Measurements from ENCODE around the gene TMEM258.
A peak's percentile ranks its signal among the peaks of the same experiment; 100 is the strongest.

TMEM258 gene

GRCh38 chr11:61769169-61769920 lies 23.1 kb downstream of the TMEM258 start:
- peak overlapping the region; percentile 71 for H3K9ac ChIP-seq (ENCODE audit: low read length)
- no peaks in the 10 kb centered on the region for H3K9me3 ChIP-seq (ENCODE audit: control insufficient read depth, low read length)
- H3K27me3 ChIP-seq (ENCODE audit: control insufficient read depth, insufficient read depth, low read length) = no peaks in the 10 kb centered on the region
- H3K4me1 ChIP-seq (ENCODE audit: control insufficient read depth, insufficient read depth, low read length) = peaks cover 85% of the 10 kb centered on the region
- H3K4me3 ChIP-seq (ENCODE audit: low read length) = peak overlapping the region; percentile 14
- H3K36me3 ChIP-seq (ENCODE audit: control insufficient read depth, insufficient read depth, low read length) = peaks cover 4% of the 10 kb centered on the region

GRCh38 chr11:61768376-61769076 lies 23.9 kb downstream of the TMEM258 start:
- no peaks in the 10 kb centered on the region for H3K27me3 ChIP-seq (ENCODE audit: control insufficient read depth, insufficient read depth, low read length)
- peak overlapping the region; percentile 71 for H3K9ac ChIP-seq (ENCODE audit: low read length)
- H3K36me3 ChIP-seq (ENCODE audit: control insufficient read depth, insufficient read depth, low read length) = peaks cover 4% of the 10 kb centered on the region
- no peak overlapping the region for H3K4me3 ChIP-seq (ENCODE audit: low read length)
- no peaks in the 10 kb centered on the region for H3K9me3 ChIP-seq (ENCODE audit: control insufficient read depth, low read length)
- H3K4me1 ChIP-seq (ENCODE audit: control insufficient read depth, insufficient read depth, low read length) = peaks cover 92% of the 10 kb centered on the region

GRCh38 chr11:61766353-61766841 lies 26.0 kb downstream of the TMEM258 start:
- Histone ChIP-seq H3K9ac (ENCODE audit: low read length) (no peak overlapping the region), H3K9me3 (ENCODE audit: control insufficient read depth, low read length) (no peaks in the 10 kb centered on the region), H3K27me3 (ENCODE audit: control insufficient read depth, insufficient read depth, low read length) (no peaks in the 10 kb centered on the region), H3K4me3 (ENCODE audit: low read length) (no peak overlapping the region), H3K36me3 (ENCODE audit: control insufficient read depth, insufficient read depth, low read length) (no peaks in the 10 kb centered on the region), H3K4me1 (ENCODE audit: control insufficient read depth, insufficient read depth, low read length) (peaks cover 84% of the 10 kb centered on the region)

GRCh38 chr11:61765550-61766253 lies 26.7 kb downstream of the TMEM258 start:
- H3K36me3 ChIP-seq (ENCODE audit: control insufficient read depth, insufficient read depth, low read length) = no peaks in the 10 kb centered on the region
- H3K4me1 ChIP-seq (ENCODE audit: control insufficient read depth, insufficient read depth, low read length) = peaks cover 82% of the 10 kb centered on the region
- no peaks in the 10 kb centered on the region for H3K27me3 ChIP-seq (ENCODE audit: control insufficient read depth, insufficient read depth, low read length)
- H3K9ac ChIP-seq (ENCODE audit: low read length) = no peak overlapping the region
- no peaks in the 10 kb centered on the region for H3K9me3 ChIP-seq (ENCODE audit: control insufficient read depth, low read length)
- H3K4me3 ChIP-seq (ENCODE audit: low read length) = no peak overlapping the region

GRCh38 chr11:61764606-61765260 lies 27.7 kb downstream of the TMEM258 start:
- Histone ChIP-seq H3K4me3 (ENCODE audit: low read length) (no peak overlapping the region), H3K36me3 (ENCODE audit: control insufficient read depth, insufficient read depth, low read length) (no peaks in the 10 kb centered on the region), H3K9ac (ENCODE audit: low read length) (peak overlapping the region; percentile 66), H3K27me3 (ENCODE audit: control insufficient read depth, insufficient read depth, low read length) (no peaks in the 10 kb centered on the region), H3K4me1 (ENCODE audit: control insufficient read depth, insufficient read depth, low read length) (peaks cover 84% of the 10 kb centered on the region), H3K9me3 (ENCODE audit: control insufficient read depth, low read length) (no peaks in the 10 kb centered on the region)

- Histone ChIP-seq H3K4me3 (ENCODE audit: low read length) (no peak overlapping the region), H3K9ac (ENCODE audit: low read length) (no peak overlapping the region), H3K36me3 (ENCODE audit: control insufficient read depth, insufficient read depth, low read length) (no peaks in the 10 kb centered on the region), H3K4me1 (ENCODE audit: control insufficient read depth, insufficient read depth, low read length) (peaks cover 84% of the 10 kb centered on the region), H3K27me3 (ENCODE audit: control insufficient read depth, insufficient read depth, low read length) (no peaks in the 10 kb centered on the region), H3K9me3 (ENCODE audit: control insufficient read depth, low read length) (no peaks in the 10 kb centered on the region)
These were observed 28.3 kb downstream of the TMEM258 start for GRCh38 chr11:61763930-61764605.

GRCh38 chr11:61762798-61763197 lies 29.6 kb downstream of the TMEM258 start:
- no peak overlapping the region for H3K4me3 ChIP-seq (ENCODE audit: low read length)

GRCh38 chr11:61762223-61762615 lies 30.2 kb downstream of the TMEM258 start:
- H3K4me1 ChIP-seq (ENCODE audit: control insufficient read depth, insufficient read depth, low read length) = peaks cover 86% of the 10 kb centered on the region
- H3K36me3 ChIP-seq (ENCODE audit: control insufficient read depth, insufficient read depth, low read length) = no peaks in the 10 kb centered on the region
- peak overlapping the region; percentile 40 for H3K9ac ChIP-seq (ENCODE audit: low read length)
- no peaks in the 10 kb centered on the region for H3K9me3 ChIP-seq (ENCODE audit: control insufficient read depth, low read length)
- no peaks in the 10 kb centered on the region for H3K27me3 ChIP-seq (ENCODE audit: control insufficient read depth, insufficient read depth, low read length)
- no peak overlapping the region for H3K4me3 ChIP-seq (ENCODE audit: low read length)

More at GRCh38 chr11:61762798-61763197, 29.6 kb downstream of the TMEM258 start:
- Histone ChIP-seq H3K9me3 (ENCODE audit: control insufficient read depth, low read length) (no peaks in the 10 kb centered on the region), H3K9ac (ENCODE audit: low read length) (no peak overlapping the region), H3K27me3 (ENCODE audit: control insufficient read depth, insufficient read depth, low read length) (no peaks in the 10 kb centered on the region), H3K36me3 (ENCODE audit: control insufficient read depth, insufficient read depth, low read length) (no peaks in the 10 kb centered on the region), H3K4me1 (ENCODE audit: control insufficient read depth, insufficient read depth, low read length) (peaks cover 85% of the 10 kb centered on the region)

GRCh38 chr11:61761440-61762222 lies 30.8 kb downstream of the TMEM258 start:
- Histone ChIP-seq H3K4me1 (ENCODE audit: control insufficient read depth, insufficient read depth, low read length) (peaks cover 86% of the 10 kb centered on the region), H3K36me3 (ENCODE audit: control insufficient read depth, insufficient read depth, low read length) (no peaks in the 10 kb centered on the region), H3K9me3 (ENCODE audit: control insufficient read depth, low read length) (no peaks in the 10 kb centered on the region), H3K9ac (ENCODE audit: low read length) (peak overlapping the region; percentile 40), H3K27me3 (ENCODE audit: control insufficient read depth, insufficient read depth, low read length) (no peaks in the 10 kb centered on the region), H3K4me3 (ENCODE audit: low read length) (no peak overlapping the region)

GRCh38 chr11:61760946-61761345 lies 31.5 kb downstream of the TMEM258 start:
- H3K4me3 ChIP-seq (ENCODE audit: low read length) = no peak overlapping the region
- H3K4me1 ChIP-seq (ENCODE audit: control insufficient read depth, insufficient read depth, low read length) = peaks cover 86% of the 10 kb centered on the region
- H3K36me3 ChIP-seq (ENCODE audit: control insufficient read depth, insufficient read depth, low read length) = no peaks in the 10 kb centered on the region
- H3K9ac ChIP-seq (ENCODE audit: low read length) = no peak overlapping the region
- no peaks in the 10 kb centered on the region for H3K27me3 ChIP-seq (ENCODE audit: control insufficient read depth, insufficient read depth, low read length)
- H3K9me3 ChIP-seq (ENCODE audit: control insufficient read depth, low read length) = no peaks in the 10 kb centered on the region
